Peyer's patch (tissue), 4 donors: ENCODE measurements around the gene TENT4A.

Experiments used
- POLR2A ChIP-seq, 2 donors: fragments of 450-650 bp; IDR thresholded peaks; one replicate each; pipeline ENCODE4 v1.5.1; 2017; ENCODE audit warnings: antibody characterized with exemption in 2 of 2, mild to moderate bottlenecking in 2 of 2, moderate library complexity in 2 of 2
- TF ChIP-seq, protein P1 (sequence below), 6 experiments: fragments of 450-650 bp in 4 of 6; fragments of 200-600 bp in 2 of 6; sonication (generic) in 1 of 6; IDR thresholded peaks; one replicate each; pipeline ENCODE4 v1.5.1; 2017 to 2019; ENCODE audit warnings: antibody characterized with exemption in 6 of 6, mild to moderate bottlenecking in 3 of 6, moderate library complexity in 1 of 6

DNA sequence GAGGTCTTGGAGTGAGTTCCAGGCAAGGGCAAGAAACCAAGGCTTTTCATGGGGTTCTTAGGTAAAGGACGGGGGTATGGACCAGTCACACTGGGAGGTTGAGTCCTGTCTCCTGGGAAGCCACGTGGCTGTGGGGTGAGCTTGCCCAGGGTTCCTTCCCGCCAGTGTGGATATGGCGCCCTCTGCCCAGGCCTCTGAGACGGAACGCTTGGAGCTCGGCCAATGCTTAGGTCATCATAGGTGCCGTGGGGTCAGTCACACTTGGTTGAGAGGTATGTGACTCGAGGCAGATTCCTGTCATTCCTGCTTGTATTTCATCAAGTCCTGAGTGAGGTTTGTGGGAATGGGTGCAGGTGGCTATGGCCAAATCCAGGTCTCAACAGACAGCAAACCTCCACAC lies 46.2 kb downstream of the TENT4A start:
- TF ChIP-seq, protein P1, sequence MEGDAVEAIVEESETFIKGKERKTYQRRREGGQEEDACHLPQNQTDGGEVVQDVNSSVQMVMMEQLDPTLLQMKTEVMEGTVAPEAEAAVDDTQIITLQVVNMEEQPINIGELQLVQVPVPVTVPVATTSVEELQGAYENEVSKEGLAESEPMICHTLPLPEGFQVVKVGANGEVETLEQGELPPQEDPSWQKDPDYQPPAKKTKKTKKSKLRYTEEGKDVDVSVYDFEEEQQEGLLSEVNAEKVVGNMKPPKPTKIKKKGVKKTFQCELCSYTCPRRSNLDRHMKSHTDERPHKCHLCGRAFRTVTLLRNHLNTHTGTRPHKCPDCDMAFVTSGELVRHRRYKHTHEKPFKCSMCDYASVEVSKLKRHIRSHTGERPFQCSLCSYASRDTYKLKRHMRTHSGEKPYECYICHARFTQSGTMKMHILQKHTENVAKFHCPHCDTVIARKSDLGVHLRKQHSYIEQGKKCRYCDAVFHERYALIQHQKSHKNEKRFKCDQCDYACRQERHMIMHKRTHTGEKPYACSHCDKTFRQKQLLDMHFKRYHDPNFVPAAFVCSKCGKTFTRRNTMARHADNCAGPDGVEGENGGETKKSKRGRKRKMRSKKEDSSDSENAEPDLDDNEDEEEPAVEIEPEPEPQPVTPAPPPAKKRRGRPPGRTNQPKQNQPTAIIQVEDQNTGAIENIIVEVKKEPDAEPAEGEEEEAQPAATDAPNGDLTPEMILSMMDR (IDR thresholded peaks at IDR 0.05): no peak
- TF ChIP-seq POLR2A (IDR thresholded peaks at IDR 0.05): no peak
